Stimulated activated CD4-positive, alpha-beta T cell treated with anti-CD3 and anti-CD28 coated beads, Interleukin-1b, Interleukin-23, amount 100 ng/mL, for 48 hours (primary cell): ENCODE results near the gene PAXX.

Experiments used
- DNase-seq: peaks from one replicate; pipeline ENCODE4 v3.0.0-alpha.2; 2020

Gene PAXX

GRCh38 chr9:136968333-136969127 lies 23.7 kb upstream of the PAXX start:
- DNase-seq = no peak

GRCh38 chr9:136969150-136969549 lies 23.1 kb upstream of the PAXX start:
- DNase-seq = no peak

GRCh38 chr9:136969774-136970173 lies 22.4 kb upstream of the PAXX start:
- no peak for DNase-seq

GRCh38 chr9:136970361-136970760 lies 21.9 kb upstream of the PAXX start:
- no peak for DNase-seq

- DNase-seq = no peak
Observed at GRCh38 chr9:136971746-136972145, 20.5 kb upstream of the PAXX start.

- no peak for DNase-seq
Observed at GRCh38 chr9:136972335-136972734, 19.9 kb upstream of the PAXX start.

- no peak for DNase-seq
Observed at GRCh38 chr9:136972743-136973142, 19.5 kb upstream of the PAXX start.

GRCh38 chr9:136973618-136974617 lies 18.3 kb upstream of the PAXX start:
- DNase-seq = no peak

GRCh38 chr9:136974817-136975535 lies 17.2 kb upstream of the PAXX start:
- no peak for DNase-seq

GRCh38 chr9:136975644-136976043 lies 16.6 kb upstream of the PAXX start:
- peak; percentile 38 for DNase-seq

GRCh38 chr9:136977223-136977622 lies 15.0 kb upstream of the PAXX start, which contains the start of gene PTGDS:
Gene PTGDS, plus strand, starts transcription at chr9:136977504. Its CDS starts 75 bp downstream, at chr9:136977579.
- no peak for DNase-seq

- no peak for DNase-seq
Observed at GRCh38 chr9:136977649-136978072, 14.6 kb upstream of the PAXX start.

GRCh38 chr9:136978073-136978864 lies 14.0 kb upstream of the PAXX start:
- DNase-seq = peak; percentile 73

- no peak for DNase-seq
Observed at GRCh38 chr9:136978865-136979544, 13.2 kb upstream of the PAXX start.

- no peak for DNase-seq
Observed at GRCh38 chr9:136979769-136980587, 12.2 kb upstream of the PAXX start.

GRCh38 chr9:136980669-136981478 lies 11.3 kb upstream of the PAXX start:
- no peak for DNase-seq

GRCh38 chr9:136981588-136982231 lies 10.5 kb upstream of the PAXX start:
- no peak for DNase-seq

GRCh38 chr9:136982232-136983051 lies 9.8 kb upstream of the PAXX start, which contains the start of gene LCNL1:
Gene LCNL1, plus strand, starts transcription at chr9:136982993. Its CDS starts 594 bp downstream, at chr9:136983587.
- DNase-seq = no peak
